HepG2 (cell line): Measurements from ENCODE around the gene THSD4. TPM values are rescaled to one million over a fixed set of nuclear protein-coding genes. Genes with fewer than 3 reads are reported as not detected.

ENCODE experiments used
- ATAC-seq: fragments of 200-7000 bp; cut with Tn5 transposase; 3 replicates; pipeline ENCODE4 v1.9.1; 2020; ENCODE audit warnings: mild to moderate bottlenecking, moderate library complexity
- BruUV-seq: library from RNA; stranded (reverse); fragments of 400-500 nt; replicated peaks from 2 replicates; lab custom pipeline; 2021; lab: Mats Ljungman, UMichigan
- CTCF ChIA-PET: fragments of 300-600 bp; formaldehyde crosslinking; extraction: SDS; loops from one replicate; lab custom pipeline; 2021; ENCODE audit warnings: low total read pairs, inconsistent platforms, low intra/inter-chr PET ratio; lab: Yijun Ruan, JAX
- POLR2A ChIA-PET: fragments of 350-600 bp; sonication (Branson Sonifier 250); formaldehyde crosslinking; loops from one replicate; lab custom pipeline; 2020; ENCODE audit warnings: antibody characterized with exemption, inconsistent platforms; lab: Yijun Ruan, JAX
- DNase-seq: peaks from one replicate; pipeline ENCODE4 v3.0.0-alpha.2; 2015; ENCODE audit warnings: low spot score
- FAIRE-seq: peaks from 3 replicates; lab custom pipeline; 2011; peaks lifted over from hg19 to GRCh38; lab: Jason Lieb, UNC
- H2AFZ ChIP-seq: one replicate; pipeline ENCODE4 v1.6.1; 2011; ENCODE audit warnings: low read length, inconsistent platforms
- H3K27ac ChIP-seq: fragments of 300-600 bp; 3 replicates; pipeline ENCODE4 v1.8.0; 2011; ENCODE audit warnings: mixed run types, mild to moderate bottlenecking, mixed read lengths, low read length, inconsistent platforms; ENCODE audit not compliant: insufficient read depth; ENCODE audit errors: extremely low read length
- H3K27me3 ChIP-seq, 2 experiments: fragments of 200-600 bp in 1 of 2; 2 replicates in 1 of 2; 3 replicates in 1 of 2; pipeline versions ENCODE4 v1.6.0 to v1.8.0; 2011; ENCODE audit warnings: low read length in 2 of 2, mild to moderate bottlenecking in 2 of 2, moderate library complexity in 2 of 2, inconsistent platforms in 1 of 2; ENCODE audit not compliant: insufficient read depth in 2 of 2, control insufficient read depth in 1 of 2
- H3K36me3 ChIP-seq, 2 experiments: fragments of 200-600 bp in 1 of 2; replicated peaks in 1 of 2; 2 replicates in 1 of 2; 3 replicates in 1 of 2; pipeline versions ENCODE4 v1.5.1 to v1.8.0; 2011; ENCODE audit warnings: low read length in 2 of 2, inconsistent platforms in 1 of 2; ENCODE audit not compliant: insufficient read depth in 2 of 2, control insufficient read depth in 1 of 2
- H3K4me1 ChIP-seq: 2 replicates; pipeline ENCODE4 v1.5.1; 2012; ENCODE audit warnings: low read length, inconsistent platforms; ENCODE audit not compliant: insufficient read depth
- H3K4me2 ChIP-seq: 2 replicates; pipeline ENCODE4 v1.6.0; 2011; ENCODE audit warnings: low read depth, low read length, inconsistent platforms
- H3K4me3 ChIP-seq, 3 experiments: fragments of 200-600 bp in 1 of 3; sonication (generic), shearing (Covaris generic) in 1 of 3; replicated peaks in 1 of 3; 2 replicates each; pipeline ENCODE4 v1.5.1; 2011 to 2016; ENCODE audit warnings: low read length in 3 of 3, inconsistent platforms in 2 of 3, low read depth in 2 of 3, mild to moderate bottlenecking in 2 of 3, control low read depth in 1 of 3, mixed read lengths in 1 of 3; ENCODE audit not compliant: insufficient read depth in 1 of 3
- H3K79me2 ChIP-seq: one replicate; pipeline ENCODE4 v1.6.1; 2011; ENCODE audit warnings: low read length, inconsistent platforms; ENCODE audit not compliant: insufficient read depth
- H3K9ac ChIP-seq: 2 replicates; pipeline ENCODE4 v1.6.0; 2011; ENCODE audit warnings: mild to moderate bottlenecking, low read depth, low read length, inconsistent platforms; ENCODE audit not compliant: insufficient read depth
- H3K9me3 ChIP-seq: 2 replicates; pipeline ENCODE4 v1.5.1; 2012; ENCODE audit warnings: mild to moderate bottlenecking, low read length
- H4K20me1 ChIP-seq: 2 replicates; pipeline ENCODE4 v1.6.0; 2011; ENCODE audit warnings: inconsistent platforms, mild to moderate bottlenecking, low read length, moderate library complexity; ENCODE audit not compliant: insufficient read depth
- AKAP8 ChIP-seq: sonication (generic); formaldehyde crosslinking; IDR thresholded peaks from 2 replicates; pipeline ENCODE4 v1.5.1; 2020; ENCODE audit warnings: mild to moderate bottlenecking, missing genetic modification reagents
- ARHGAP35 ChIP-seq: sonication (generic); formaldehyde crosslinking; IDR thresholded peaks from 2 replicates; pipeline ENCODE4 v1.9.0; 2022; ENCODE audit warnings: mild to moderate bottlenecking, inconsistent platforms, moderate library complexity, missing genetic modification reagents, borderline replicate concordance
- NFE2 ChIP-seq: sonication (generic); formaldehyde crosslinking; IDR thresholded peaks from 2 replicates; pipeline ENCODE4 v1.4.0; 2020; ENCODE audit warnings: missing genetic modification reagents
- TP53 ChIP-seq: sonication (generic); formaldehyde crosslinking; conservative IDR thresholded peaks from 2 replicates; pipeline ENCODE4 v1.4.0; 2020; ENCODE audit warnings: missing genetic modification reagents
- ZBTB7A ChIP-seq: sonication (generic); formaldehyde crosslinking; IDR thresholded peaks from 2 replicates; pipeline ENCODE4 v1.8.0; 2022; ENCODE audit warnings: mild to moderate bottlenecking, missing genetic modification reagents
- ZNF343 ChIP-seq: sonication (generic); formaldehyde crosslinking; IDR thresholded peaks from 2 replicates; pipeline ENCODE4 v1.4.0; 2020; ENCODE audit warnings: mild to moderate bottlenecking, missing genetic modification reagents
- ZNF552 ChIP-seq: sonication (generic); formaldehyde crosslinking; IDR thresholded peaks from 2 replicates; pipeline ENCODE4 v1.9.0; 2022; ENCODE audit warnings: missing genetic modification reagents, mild to moderate bottlenecking, borderline replicate concordance
- ZSCAN20 ChIP-seq: sonication (generic); formaldehyde crosslinking; IDR thresholded peaks from 2 replicates; pipeline ENCODE4 v1.4.0; 2020; ENCODE audit warnings: missing genetic modification reagents, mild to moderate bottlenecking, borderline replicate concordance
- in situ Hi-C: cut with HindIII; loops from 2 replicates; pipeline ENCODE4 v1.10.0; 2017; ENCODE audit warnings: low pct_unique_long_range_greater_than_20kb; ENCODE audit not compliant: extremely low pct_ligation_motif_present
- intact Hi-C: fragments of 100-400 bp; cut with micrococcal nuclease; formaldehyde crosslinking; loops from one replicate; pipeline ENCODE4 v1.10.0; 2022; ENCODE audit not compliant: unreplicated experiment
- polyA plus RNA-seq, 8 experiments: library from polyadenylated mRNA; depleted of rRNA in 3 of 8; stranded (reverse) in 7 of 8; unstranded in 1 of 8; fragments of >200 nt; fragmentation: Illumina TruSeq in 4 of 8; extraction: Trizol in 4 of 8; gene quantifications; 2 replicates each; pipeline versions ENCODE4 v1.2.1 to v1.2.3, GENCODE V29; 2011 to 2016; ENCODE audit warnings: low read depth in 4 of 8, missing spikeins in 1 of 8, mixed read lengths in 1 of 8; ENCODE audit not compliant: insufficient read depth in 1 of 8
- total RNA-seq, 5 experiments: library from RNA; depleted of rRNA; stranded (reverse); fragments of >200 nt; fragmentation: Illumina TruSeq; extraction: Trizol; gene quantifications; 2 replicates each; pipeline ENCODE4 v1.2.3, GENCODE V29; 2016; ENCODE audit warnings: low read depth in 1 of 5
- TF ChIP-seq, protein P1 (sequence below): sonication (generic); formaldehyde crosslinking; IDR thresholded peaks from 2 replicates; pipeline ENCODE4 v1.8.0; 2022; ENCODE audit warnings: missing genetic modification reagents, mild to moderate bottlenecking, moderate library complexity, borderline replicate concordance
- TF ChIP-seq, protein P2 (sequence below): sonication (generic); formaldehyde crosslinking; conservative IDR thresholded peaks from 2 replicates; pipeline ENCODE4 v1.8.0; 2022; ENCODE audit warnings: low read depth, missing genetic modification reagents
- TF ChIP-seq, protein P3 (sequence below): sonication (generic); formaldehyde crosslinking; IDR thresholded peaks from 2 replicates; pipeline ENCODE4 v1.4.0; 2020; ENCODE audit warnings: mild to moderate bottlenecking, missing genetic modification reagents
- TF ChIP-seq, protein P4 (sequence below): sonication (generic); formaldehyde crosslinking; IDR thresholded peaks from 2 replicates; pipeline ENCODE4 v1.4.0; 2020; ENCODE audit warnings: missing genetic modification reagents
- TF ChIP-seq, protein P5 (sequence below): sonication (generic); formaldehyde crosslinking; IDR thresholded peaks from 2 replicates; pipeline ENCODE4 v1.9.0; 2022; ENCODE audit warnings: low read depth, missing genetic modification reagents
- TF ChIP-seq, protein P6 (sequence below): sonication (generic); formaldehyde crosslinking; IDR thresholded peaks from 2 replicates; pipeline ENCODE4 v1.8.1; 2023; ENCODE audit warnings: mild to moderate bottlenecking, missing genetic modification reagents, borderline replicate concordance

Gene THSD4
- total and polyA plus RNA-seq, 2 of the 13 experiments (the other 11 are each of a cell fraction or from before 2014, with no cell fraction given) = 0.07 to 0.21 TPM

DNA sequence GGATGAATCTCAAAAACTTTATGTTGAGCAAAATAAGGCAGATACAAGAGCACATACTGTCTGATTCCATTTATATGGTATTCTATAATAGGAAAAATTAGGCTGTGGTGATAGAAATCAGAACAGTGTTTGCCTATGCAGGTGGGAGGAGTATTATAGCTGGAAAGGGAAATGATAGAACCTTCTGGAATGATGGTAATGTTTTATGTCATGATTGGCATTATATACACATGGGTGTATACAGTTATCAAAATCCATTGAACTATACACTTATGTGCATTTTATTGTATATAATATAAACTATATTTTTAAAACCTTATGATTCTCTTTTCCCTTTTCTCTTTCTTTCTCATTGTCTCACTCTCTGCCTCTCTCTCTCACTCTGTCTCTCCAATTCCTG, 156.1 kb downstream of the THSD4 start:
- Histone ChIP-seq H3K9me3 (no peaks in the 10 kb centered on the region), H3K27me3 (no peaks in the 10 kb centered on the region), H3K9ac (no peak overlapping the region), H3K27ac (no peak overlapping the region), H2AFZ (no peak overlapping the region), H3K4me2 (no peak overlapping the region), H3K79me2 (no peaks in the 10 kb centered on the region), H3K4me3 (no peak overlapping the region), H4K20me1 (no peaks in the 10 kb centered on the region), H3K36me3 (no peaks in the 10 kb centered on the region), H3K4me1 (no peaks in the 10 kb centered on the region)
- FAIRE-seq (no peak), ATAC-seq (no peak), DNase-seq (no peak)
- ChIA-PET CTCF (no interaction called here), POLR2A (no interaction called here)
- BruUV-seq = no TSS peak
- in situ Hi-C loops (no loop called here), intact Hi-C loops (no loop called here)
- TF ChIP-seq, protein P1, sequence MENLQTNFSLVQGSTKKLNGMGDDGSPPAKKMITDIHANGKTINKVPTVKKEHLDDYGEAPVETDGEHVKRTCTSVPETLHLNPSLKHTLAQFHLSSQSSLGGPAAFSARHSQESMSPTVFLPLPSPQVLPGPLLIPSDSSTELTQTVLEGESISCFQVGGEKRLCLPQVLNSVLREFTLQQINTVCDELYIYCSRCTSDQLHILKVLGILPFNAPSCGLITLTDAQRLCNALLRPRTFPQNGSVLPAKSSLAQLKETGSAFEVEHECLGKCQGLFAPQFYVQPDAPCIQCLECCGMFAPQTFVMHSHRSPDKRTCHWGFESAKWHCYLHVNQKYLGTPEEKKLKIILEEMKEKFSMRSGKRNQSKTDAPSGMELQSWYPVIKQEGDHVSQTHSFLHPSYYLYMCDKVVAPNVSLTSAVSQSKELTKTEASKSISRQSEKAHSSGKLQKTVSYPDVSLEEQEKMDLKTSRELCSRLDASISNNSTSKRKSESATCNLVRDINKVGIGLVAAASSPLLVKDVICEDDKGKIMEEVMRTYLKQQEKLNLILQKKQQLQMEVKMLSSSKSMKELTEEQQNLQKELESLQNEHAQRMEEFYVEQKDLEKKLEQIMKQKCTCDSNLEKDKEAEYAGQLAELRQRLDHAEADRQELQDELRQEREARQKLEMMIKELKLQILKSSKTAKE (CRISPR knock-in tag) = no peak
- TF ChIP-seq, protein P2, sequence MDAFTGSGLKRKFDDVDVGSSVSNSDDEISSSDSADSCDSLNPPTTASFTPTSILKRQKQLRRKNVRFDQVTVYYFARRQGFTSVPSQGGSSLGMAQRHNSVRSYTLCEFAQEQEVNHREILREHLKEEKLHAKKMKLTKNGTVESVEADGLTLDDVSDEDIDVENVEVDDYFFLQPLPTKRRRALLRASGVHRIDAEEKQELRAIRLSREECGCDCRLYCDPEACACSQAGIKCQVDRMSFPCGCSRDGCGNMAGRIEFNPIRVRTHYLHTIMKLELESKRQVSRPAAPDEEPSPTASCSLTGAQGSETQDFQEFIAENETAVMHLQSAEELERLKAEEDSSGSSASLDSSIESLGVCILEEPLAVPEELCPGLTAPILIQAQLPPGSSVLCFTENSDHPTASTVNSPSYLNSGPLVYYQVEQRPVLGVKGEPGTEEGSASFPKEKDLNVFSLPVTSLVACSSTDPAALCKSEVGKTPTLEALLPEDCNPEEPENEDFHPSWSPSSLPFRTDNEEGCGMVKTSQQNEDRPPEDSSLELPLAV (CRISPR knock-in tag) = no peak
- TF ChIP-seq, protein P3, sequence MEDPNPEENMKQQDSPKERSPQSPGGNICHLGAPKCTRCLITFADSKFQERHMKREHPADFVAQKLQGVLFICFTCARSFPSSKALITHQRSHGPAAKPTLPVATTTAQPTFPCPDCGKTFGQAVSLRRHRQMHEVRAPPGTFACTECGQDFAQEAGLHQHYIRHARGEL = no peak
- no peak for TF ChIP-seq ZSCAN20 (CRISPR knock-in tag)
- TF ChIP-seq TP53 (CRISPR knock-in tag) = no peak
- TF ChIP-seq, protein P4, sequence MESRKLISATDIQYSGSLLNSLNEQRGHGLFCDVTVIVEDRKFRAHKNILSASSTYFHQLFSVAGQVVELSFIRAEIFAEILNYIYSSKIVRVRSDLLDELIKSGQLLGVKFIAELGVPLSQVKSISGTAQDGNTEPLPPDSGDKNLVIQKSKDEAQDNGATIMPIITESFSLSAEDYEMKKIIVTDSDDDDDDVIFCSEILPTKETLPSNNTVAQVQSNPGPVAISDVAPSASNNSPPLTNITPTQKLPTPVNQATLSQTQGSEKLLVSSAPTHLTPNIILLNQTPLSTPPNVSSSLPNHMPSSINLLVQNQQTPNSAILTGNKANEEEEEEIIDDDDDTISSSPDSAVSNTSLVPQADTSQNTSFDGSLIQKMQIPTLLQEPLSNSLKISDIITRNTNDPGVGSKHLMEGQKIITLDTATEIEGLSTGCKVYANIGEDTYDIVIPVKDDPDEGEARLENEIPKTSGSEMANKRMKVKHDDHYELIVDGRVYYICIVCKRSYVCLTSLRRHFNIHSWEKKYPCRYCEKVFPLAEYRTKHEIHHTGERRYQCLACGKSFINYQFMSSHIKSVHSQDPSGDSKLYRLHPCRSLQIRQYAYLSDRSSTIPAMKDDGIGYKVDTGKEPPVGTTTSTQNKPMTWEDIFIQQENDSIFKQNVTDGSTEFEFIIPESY (CRISPR knock-in tag) = no peak
- TF ChIP-seq, protein P5, sequence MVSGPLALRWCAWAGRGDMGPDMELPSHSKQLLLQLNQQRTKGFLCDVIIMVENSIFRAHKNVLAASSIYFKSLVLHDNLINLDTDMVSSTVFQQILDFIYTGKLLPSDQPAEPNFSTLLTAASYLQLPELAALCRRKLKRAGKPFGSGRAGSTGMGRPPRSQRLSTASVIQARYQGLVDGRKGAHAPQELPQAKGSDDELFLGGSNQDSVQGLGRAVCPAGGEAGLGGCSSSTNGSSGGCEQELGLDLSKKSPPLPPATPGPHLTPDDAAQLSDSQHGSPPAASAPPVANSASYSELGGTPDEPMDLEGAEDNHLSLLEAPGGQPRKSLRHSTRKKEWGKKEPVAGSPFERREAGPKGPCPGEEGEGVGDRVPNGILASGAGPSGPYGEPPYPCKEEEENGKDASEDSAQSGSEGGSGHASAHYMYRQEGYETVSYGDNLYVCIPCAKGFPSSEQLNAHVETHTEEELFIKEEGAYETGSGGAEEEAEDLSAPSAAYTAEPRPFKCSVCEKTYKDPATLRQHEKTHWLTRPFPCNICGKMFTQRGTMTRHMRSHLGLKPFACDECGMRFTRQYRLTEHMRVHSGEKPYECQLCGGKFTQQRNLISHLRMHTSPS (CRISPR knock-in tag) = no peak
- no peak for TF ChIP-seq NFE2
- TF ChIP-seq, protein P6, sequence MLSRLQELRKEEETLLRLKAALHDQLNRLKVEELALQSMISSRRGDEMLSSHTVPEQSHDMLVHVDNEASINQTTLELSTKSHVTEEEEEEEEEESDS = no peak
- TF ChIP-seq ZNF552 (CRISPR knock-in tag) = no peak
- TF ChIP-seq ZNF343 (CRISPR knock-in tag) = no peak
- no peak for TF ChIP-seq ZBTB7A (CRISPR knock-in tag)
- no peak for TF ChIP-seq AKAP8 (CRISPR knock-in tag)
- TF ChIP-seq ARHGAP35 (CRISPR knock-in tag) = no peak
